Measurements from ENCODE around the gene TPH1. TPM values are rescaled to one million over a fixed set of nuclear protein-coding genes. Genes with fewer than 3 reads are reported as not detected.

TPH1 gene
- total and polyA plus RNA-seq, 11 donors = 0.06 to 0.45 (median 0.18) TPM; not detected in 5

GRCh38 chr11:18014876-18015275, 31.2 kb downstream of the TPH1 start:
- peaks cover 0 to 6% (median 0%) of the 10 kb centered on the region in 12 donors for H3K9me3 ChIP-seq

GRCh38 chr11:18013790-18014507, 32.1 kb downstream of the TPH1 start:
- DNase-seq (peak in 2 of 5 donors; percentile 7 to 31), ATAC-seq (no peak)
- peaks cover 0 to 18% (median 6%) of the 10 kb centered on the region in 12 donors for H3K4me1 ChIP-seq
- H3K27me3 ChIP-seq = no peaks in the 10 kb centered on the region
- peak overlapping the region; percentile 68 to 97 (median 80) for H3K4me3 ChIP-seq
- H3K36me3 ChIP-seq = no peaks in the 10 kb centered on the region
- no peak for TF ChIP-seq POLR2A (IDR thresholded peaks at IDR 0.05)
- TF ChIP-seq CTCF (IDR thresholded peaks at IDR 0.05) = no peak
- peak overlapping the region in 9 of 12 donors; percentile 71 to 87 (median 81) for H3K27ac ChIP-seq
- intact Hi-C loops (cut with DNase I) = loop anchor here in 8 of 10 donors (2.0 to 10.0 kb wide), 3 partner anchors 88 to 93 kb away; partner anchors contain the start of gene SAAL1 (in 6 of the 8)
- 16 to 20% (median 18%) methylated on average over 11 of the region's 11 CpGs for WGBS, 4 donors
- peaks cover 0 to 6% (median 0%) of the 10 kb centered on the region in 12 donors for H3K9me3 ChIP-seq

More at GRCh38 chr11:18014876-18015275, 31.2 kb downstream of the TPH1 start:
- TF ChIP-seq CTCF (IDR thresholded peaks at IDR 0.05) (no peak), POLR2A (IDR thresholded peaks at IDR 0.05) (no peak)
- Histone ChIP-seq H3K4me1 (peaks cover 0 to 18% (median 6%) of the 10 kb centered on the region in 12 donors), H3K27me3 (no peaks in the 10 kb centered on the region), H3K27ac (no peak overlapping the region), H3K4me3 (no peak overlapping the region), H3K36me3 (no peaks in the 10 kb centered on the region)
- DNase-seq (no peak), ATAC-seq (no peak)
- intact Hi-C loops (cut with DNase I) = loop anchor here in 7 of 10 donors (5.0 to 10.0 kb wide), 2 partner anchors 87 to 90 kb away; partner anchors contain the start of gene SAAL1 (in 5 of the 7)

GRCh38 chr11:18012906-18013781, 32.9 kb downstream of the TPH1 start, which contains the start of gene SERGEF:
Gene SERGEF (minus strand): TSS chr11:18013047. CDS start chr11:18013010, 37 bp downstream.
- peak within 1 kb of the TSS; percentile 53 to 87 (median 79) for H3K27ac ChIP-seq
- DNase-seq (peak; percentile 90 to 98 (median 95)), ATAC-seq (peak; percentile 88 to 99 (median 98))
- H3K4me1 ChIP-seq = peaks cover 0 to 18% (median 6%) of the 10 kb centered on the region in 12 donors
- no peaks in the 10 kb centered on the region for H3K36me3 ChIP-seq
- peaks cover 0 to 6% (median 0%) of the 10 kb centered on the region in 12 donors for H3K9me3 ChIP-seq
- H3K4me3 ChIP-seq = peak within 1 kb of the TSS; percentile 68 to 97 (median 80)
- TF ChIP-seq POLR2A (IDR thresholded peaks at IDR 0.05) (peak in 1 of 2 donors; percentile 55), CTCF (IDR thresholded peaks at IDR 0.05) (peak in 6 of 12 donors; percentile 15 to 54 (median 20))
- intact Hi-C loops (cut with DNase I) = loop anchor here in 8 of 10 donors (2.0 to 10.0 kb wide), 3 partner anchors 89 to 94 kb away; partner anchors contain the start of gene SAAL1 (in 6 of the 8)
- H3K27me3 ChIP-seq = no peaks in the 10 kb centered on the region
- 0 to 1% (median 0%) methylated on average over 38 to 93 of the region's 93 CpGs for WGBS, 4 donors
